ENCODE results near the gene IFNA4. TPM values are rescaled to one million over a fixed set of nuclear protein-coding genes. Genes with fewer than 3 reads are reported as not detected.

IFNA4 gene
- total and polyA plus RNA-seq, 10 donors: not detected

Small RNA genes lying within 50 kb of the gene (small RNA-seq; reads per million reads assigned to genes)
- gene RF00019: 0 reads per million in 4 donors

Other genes starting within 250 kb of the IFNA4 start
- 10 to 100 TPM in 2 of 7 donors, 1 to 10 TPM in 5; 5.9 to 18.0 (median 7.9) TPM for gene HACD4, start 155.9 kb downstream of the IFNA4 start, total RNA-seq
- gene HACD4, start 155.9 kb downstream of the IFNA4 start, polyA plus RNA-seq: 1 to 10 TPM; 1.6 to 3.0 (median 2.4) TPM
- not detected for gene IFNB1, start 109.6 kb downstream of the IFNA4 start, total RNA-seq
- gene IFNB1, start 109.6 kb downstream of the IFNA4 start, polyA plus RNA-seq: not detected
- not detected for gene IFNW1, start 45.8 kb downstream of the IFNA4 start, total RNA-seq
- gene IFNW1, start 45.8 kb downstream of the IFNA4 start, polyA plus RNA-seq: not detected
- not detected for gene IFNA21, start 20.9 kb downstream of the IFNA4 start, total RNA-seq
- not detected for gene IFNA21, start 20.9 kb downstream of the IFNA4 start, polyA plus RNA-seq
- not detected for gene IFNA7, start 14.6 kb upstream of the IFNA4 start, total RNA-seq
- gene IFNA7, start 14.6 kb upstream of the IFNA4 start, polyA plus RNA-seq: not detected
- not detected for gene IFNA10, start 19.6 kb upstream of the IFNA4 start, total RNA-seq
- not detected for gene IFNA10, start 19.6 kb upstream of the IFNA4 start, polyA plus RNA-seq
- gene IFNA16, start 29.7 kb upstream of the IFNA4 start, total RNA-seq: not detected
- gene IFNA16, start 29.7 kb upstream of the IFNA4 start, polyA plus RNA-seq: not detected
- not detected for gene IFNA17, start 40.6 kb upstream of the IFNA4 start, total RNA-seq
- not detected for gene IFNA17, start 40.6 kb upstream of the IFNA4 start, polyA plus RNA-seq
- gene IFNA14, start 52.4 kb upstream of the IFNA4 start, total RNA-seq: not detected
- not detected for gene IFNA14, start 52.4 kb upstream of the IFNA4 start, polyA plus RNA-seq
- gene IFNA5, start 117.7 kb upstream of the IFNA4 start, total RNA-seq: 1 to 10 TPM in 1 of 7 donors, not detected in 6; 1.2 TPM
- gene IFNA5, start 117.7 kb upstream of the IFNA4 start, polyA plus RNA-seq: not detected
- gene KLHL9, start 147.8 kb upstream of the IFNA4 start, total RNA-seq: 10 to 100 TPM; 21.5 to 32.7 (median 27.8) TPM
- 10 to 100 TPM in 1 of 3 donors, 1 to 10 TPM in 2; 7.7 to 11.4 (median 8.3) TPM for gene KLHL9, start 147.8 kb upstream of the IFNA4 start, polyA plus RNA-seq
- under 1 TPM in 1 of 7 donors, not detected in 6; 0.23 TPM for gene IFNA6, start 163.3 kb upstream of the IFNA4 start, total RNA-seq
- not detected for gene IFNA6, start 163.3 kb upstream of the IFNA4 start, polyA plus RNA-seq
- gene IFNA13, start 180.5 kb upstream of the IFNA4 start, total RNA-seq: 1 to 10 TPM in 1 of 7 donors, under 1 TPM in 3, not detected in 3; 0.25 to 1.7 (median 0.90) TPM
- under 1 TPM in 1 of 3 donors, not detected in 2; 0.17 TPM for gene IFNA13, start 180.5 kb upstream of the IFNA4 start, polyA plus RNA-seq
- gene IFNA2, start 197.8 kb upstream of the IFNA4 start, total RNA-seq: under 1 TPM in 2 of 7 donors, not detected in 5; 0.86 to 0.88 TPM
- not detected for gene IFNA2, start 197.8 kb upstream of the IFNA4 start, polyA plus RNA-seq
- not detected for gene IFNA8, start 221.5 kb upstream of the IFNA4 start, total RNA-seq
- not detected for gene IFNA8, start 221.5 kb upstream of the IFNA4 start, polyA plus RNA-seq